Transverse colon (tissue), 4 donors: ENCODE data around the gene SPP1. TPM values are rescaled to one million over a fixed set of nuclear protein-coding genes. Genes with fewer than 3 reads are reported as not detected.

ENCODE experiments used
- DNase-seq: peaks from one replicate; pipeline ENCODE4 v3.0.0-alpha.2; 2019
- H3K27ac ChIP-seq, 4 donors: fragments of 200-600 bp; sonication (generic); 2 replicates each; pipeline ENCODE4 v1.5.1; 2016 to 2018; ENCODE audit warnings: inconsistent platforms in 4 of 4
- H3K27me3 ChIP-seq: fragments of 200-600 bp; sonication (generic); 2 replicates; pipeline ENCODE4 v1.5.1; 2017; ENCODE audit warnings: inconsistent platforms
- H3K36me3 ChIP-seq, 4 donors: fragments of 200-600 bp; sonication (generic); 2 replicates each; pipeline ENCODE4 v1.5.1; 2017 to 2019; ENCODE audit warnings: inconsistent platforms in 4 of 4
- H3K4me1 ChIP-seq, 4 donors: fragments of 200-600 bp; sonication (generic); 2 replicates each; pipeline ENCODE4 v1.5.1; 2017 to 2020; ENCODE audit warnings: inconsistent platforms in 4 of 4
- H3K4me3 ChIP-seq, 4 donors: fragments of 200-600 bp; sonication (generic); 1 replicate in 1 of 4; 2 replicates in 3 of 4; pipeline versions ENCODE4 v1.5.1 to v1.6.1; 2017 to 2019; ENCODE audit warnings: inconsistent platforms in 4 of 4
- H3K9me3 ChIP-seq, 2 donors: fragments of 200-600 bp; sonication (generic); 2 replicates each; pipeline ENCODE4 v1.5.1; 2017 to 2019; ENCODE audit warnings: inconsistent platforms in 2 of 2
- CTCF ChIP-seq, 5 experiments: fragments of 200-600 bp in 3 of 5; fragments of 450-650 bp in 2 of 5; sonication (generic) in 3 of 5; IDR thresholded peaks; 1 replicate in 2 of 5; 2 replicates in 3 of 5; pipeline ENCODE4 v1.5.1; 2016 to 2017; ENCODE audit warnings: antibody characterized with exemption in 5 of 5, inconsistent platforms in 3 of 5, mild to moderate bottlenecking in 2 of 5, moderate library complexity in 1 of 5
- EP300 ChIP-seq: sonication (generic); formaldehyde crosslinking; IDR thresholded peaks from one replicate; pipeline ENCODE4 v1.6.1; 2017; ENCODE audit warnings: antibody characterized with exemption, low read depth
- POLR2A ChIP-seq: fragments of 450-650 bp; IDR thresholded peaks from one replicate; pipeline ENCODE4 v1.6.1; 2016; ENCODE audit warnings: antibody characterized with exemption, mild to moderate bottlenecking, moderate library complexity
- POLR2AphosphoS5 ChIP-seq, 3 donors: sonication (generic); formaldehyde crosslinking; IDR thresholded peaks; one replicate each; pipeline ENCODE4 v1.6.1; 2016; ENCODE audit warnings: antibody characterized with exemption in 3 of 3
- WGBS, 2 donors: methylation state at CpG; one replicate each; pipeline ENCODE4 v1.1.5; 2018; ENCODE audit warnings: low coverage in 1 of 2; 5-methylcytosine and 5-hydroxymethylcytosine counted together
- in situ Hi-C, 4 donors: fragments of 200-750 bp; cut with MboI; loops; one replicate each; pipeline versions ENCODE4 v1.15.0 to v1.15.1; 2017; ENCODE audit warnings: low sequenced_read_pairs in 3 of 4, low pct_ligation_motif_present in 1 of 4, low pct_unique_long_range_greater_than_20kb in 1 of 4
- intact Hi-C: fragments of 100-400 bp; cut with DNase I; formaldehyde crosslinking; loops from one replicate; pipeline ENCODE4 v1.15.1; 2023; ENCODE audit warnings: low total_unique reads
- total RNA-seq, 4 donors: library from RNA; depleted of rRNA; stranded (reverse); fragments of >200 nt; gene quantifications; one replicate each; pipeline ENCODE4 v1.1.0, GENCODE V29; 2016

SPP1 gene
- 10 to 100 TPM in 3 of 4 donors, 1 to 10 TPM in 1; 5.6 to 23.5 (median 13.7) TPM for total RNA-seq

GRCh38 chr4:87975466-87975865 lies at the start of gene SPP1:
Gene SPP1 (plus strand): TSS chr4:87975714. CDS start chr4:87976896, 1,182 bp downstream.
- TF ChIP-seq CTCF (IDR thresholded peaks at IDR 0.05), result no peak
- Histone ChIP-seq H3K4me1 (peaks cover 0 to 6% (median 0%) of the 10 kb centered on the region in 4 donors), H3K36me3 (no peaks in the 10 kb centered on the region), H3K27me3 (peaks cover 45% of the 10 kb centered on the region), H3K9me3 (no peaks in the 10 kb centered on the region), H3K27ac (no peak within 1 kb of the TSS), H3K4me3 (no peak within 1 kb of the TSS)
- WGBS, 2 donors, result 11 to 30% methylated on average over 4 to 8 of the region's 8 CpGs
- DNase-seq, result no peak
- intact Hi-C loops (no loop called here), in situ Hi-C loops (loop anchor here in 2 of 4 donors (10.0 to 25.0 kb wide), 3 partner anchors 121 to 313 kb away; partner anchors contain the start of gene DMP1 (in 1 of the 2))

GRCh38 chr4:87926554-87927098 lies 48.9 kb upstream of the SPP1 start:
- H3K27me3 ChIP-seq, result no peaks in the 10 kb centered on the region
- H3K36me3 ChIP-seq, result no peaks in the 10 kb centered on the region
- no peaks in the 10 kb centered on the region for H3K4me1 ChIP-seq
- in situ Hi-C loops (no loop called here), intact Hi-C loops (loop anchor here (1.0 kb wide), 1 partner anchor 12 kb away; no protein-coding TSS in a partner anchor)
- peaks cover 0 to 3% of the 10 kb centered on the region in 2 donors for H3K9me3 ChIP-seq
- H3K27ac ChIP-seq, result no peak overlapping the region
- DNase-seq, result no peak
- 82 to 88% methylated on average over 3 to 4 of the region's 4 CpGs for WGBS, 2 donors
- no peak overlapping the region for H3K4me3 ChIP-seq
- no peak for TF ChIP-seq POLR2AphosphoS5 (IDR thresholded peaks at IDR 0.05)
- no peak for TF ChIP-seq CTCF (IDR thresholded peaks at IDR 0.05)
- no peak for TF ChIP-seq POLR2A
- TF ChIP-seq EP300, result no peak

GRCh38 chr4:87930629-87931028 lies 44.9 kb upstream of the SPP1 start:
- Histone ChIP-seq H3K27me3 (no peaks in the 10 kb centered on the region), H3K36me3 (no peaks in the 10 kb centered on the region), H3K27ac (no peak overlapping the region), H3K4me1 (no peaks in the 10 kb centered on the region), H3K4me3 (no peak overlapping the region), H3K9me3 (peaks cover 0 to 12% of the 10 kb centered on the region in 2 donors)
- TF ChIP-seq POLR2AphosphoS5 (IDR thresholded peaks at IDR 0.05), result no peak
- TF ChIP-seq CTCF (IDR thresholded peaks at IDR 0.05), result no peak
- TF ChIP-seq POLR2A, result no peak
- TF ChIP-seq EP300, result no peak
- WGBS, 2 donors, result 86 to 89% methylated on average over 1 of the region's 1 CpG
- no peak for DNase-seq
- in situ Hi-C loops, result no loop called here
- intact Hi-C loops, result no loop called here

GRCh38 chr4:87931932-87932331 lies 43.6 kb upstream of the SPP1 start:
- DNase-seq, result no peak
- in situ Hi-C loops (no loop called here), intact Hi-C loops (no loop called here)
- no peak overlapping the region for H3K4me3 ChIP-seq
- H3K27ac ChIP-seq, result no peak overlapping the region
- H3K9me3 ChIP-seq, result peaks cover 0 to 12% of the 10 kb centered on the region in 2 donors
- 71 to 78% methylated on average over 1 of the region's 1 CpG for WGBS, 2 donors
- H3K27me3 ChIP-seq, result no peaks in the 10 kb centered on the region
- no peaks in the 10 kb centered on the region for H3K36me3 ChIP-seq
- H3K4me1 ChIP-seq, result no peaks in the 10 kb centered on the region
- TF ChIP-seq CTCF (IDR thresholded peaks at IDR 0.05) (no peak), POLR2AphosphoS5 (IDR thresholded peaks at IDR 0.05) (no peak), POLR2A (no peak), EP300 (no peak)
